ACC112 (cell line): ENCODE measurements around the gene KREMEN1.

Experiments
- H2AFZ ChIP-seq: fragments of 200-600 bp; sonication (generic); one replicate; pipeline ENCODE4 v1.6.0; 2017; ENCODE audit warnings: antibody characterized with exemption, low read length; ENCODE audit not compliant: unreplicated experiment
- H3K27ac ChIP-seq: fragments of 200-600 bp; sonication (generic); 2 replicates; pipeline ENCODE4 v1.5.1; 2014; ENCODE audit warnings: low read depth, mild to moderate bottlenecking, antibody characterized with exemption, low read length, moderate library complexity
- H3K27me3 ChIP-seq: fragments of 200-600 bp; sonication (generic); 2 replicates; pipeline ENCODE4 v1.6.1; 2014; ENCODE audit warnings: mild to moderate bottlenecking, antibody characterized with exemption, low read length, moderate library complexity, mixed read lengths; ENCODE audit not compliant: insufficient read depth
- H3K36me3 ChIP-seq: fragments of 200-600 bp; sonication (generic); 2 replicates; pipeline ENCODE4 v1.6.1; 2016; ENCODE audit warnings: mild to moderate bottlenecking, antibody characterized with exemption, low read length, moderate library complexity, mixed read lengths; ENCODE audit not compliant: insufficient read depth
- H3K4me1 ChIP-seq: fragments of 200-600 bp; sonication (generic); one replicate; pipeline ENCODE4 v1.6.1; 2016; ENCODE audit warnings: low read length, mixed read lengths; ENCODE audit not compliant: insufficient read depth, unreplicated experiment, control insufficient read depth
- H3K4me3 ChIP-seq: fragments of 200-600 bp; sonication (generic); 2 replicates; pipeline ENCODE4 v1.5.1; 2014; ENCODE audit warnings: mild to moderate bottlenecking, low read depth, low read length
- H3K79me2 ChIP-seq: fragments of 200-600 bp; sonication (generic); one replicate; pipeline ENCODE4 v1.6.0; 2016; ENCODE audit warnings: low read length; ENCODE audit not compliant: control insufficient read depth, unreplicated experiment, insufficient read depth

The KREMEN1 gene

DNA sequence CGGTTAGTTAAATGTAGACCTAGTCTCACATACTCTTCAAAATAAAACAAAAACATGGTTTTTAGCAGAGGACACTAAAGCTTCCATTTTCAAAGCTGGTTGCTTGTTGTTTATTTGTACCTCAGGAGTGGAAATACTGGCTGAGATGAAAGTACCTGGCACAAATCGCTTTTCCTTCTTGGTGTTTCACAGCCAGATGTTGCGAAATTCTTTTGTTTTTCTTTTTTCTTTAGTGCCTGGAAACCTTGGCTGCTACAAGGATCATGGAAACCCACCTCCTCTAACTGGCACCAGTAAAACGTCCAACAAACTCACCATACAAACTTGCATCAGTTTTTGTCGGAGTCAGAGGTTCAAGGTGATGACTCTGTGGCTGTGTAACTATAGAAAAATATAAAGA lies 48.3 kb downstream of the KREMEN1 start:
- no peak overlapping the region for H3K4me3 ChIP-seq
- no peaks in the 10 kb centered on the region for H3K27me3 ChIP-seq
- no peak overlapping the region for H3K27ac ChIP-seq
- H2AFZ ChIP-seq = no peak overlapping the region
- peaks cover 2% of the 10 kb centered on the region for H3K4me1 ChIP-seq
- no peaks in the 10 kb centered on the region for H3K79me2 ChIP-seq
- no peaks in the 10 kb centered on the region for H3K36me3 ChIP-seq

DNA sequence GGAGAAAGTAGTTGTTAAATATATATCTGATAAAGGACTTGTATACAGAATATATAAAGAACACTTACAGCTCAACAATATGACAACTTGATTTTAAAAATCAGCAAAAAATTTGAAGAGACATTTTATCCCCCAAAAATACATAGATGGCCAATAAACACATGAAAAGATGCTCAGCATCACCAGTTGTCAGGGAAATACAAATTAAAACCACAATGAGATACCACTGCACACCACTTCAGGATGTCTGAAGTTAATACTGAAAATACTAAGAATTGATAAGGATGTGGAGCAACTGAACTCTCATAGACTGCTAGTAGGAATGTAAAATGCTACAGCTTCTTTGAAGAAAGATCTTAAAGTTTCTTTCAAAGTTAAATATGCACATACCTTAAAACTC lies 49.2 kb downstream of the KREMEN1 start:
- H3K27ac ChIP-seq = no peak overlapping the region
- no peaks in the 10 kb centered on the region for H3K36me3 ChIP-seq
- no peak overlapping the region for H2AFZ ChIP-seq
- no peaks in the 10 kb centered on the region for H3K27me3 ChIP-seq
- H3K4me1 ChIP-seq = peaks cover 2% of the 10 kb centered on the region
- H3K79me2 ChIP-seq = no peaks in the 10 kb centered on the region
- H3K4me3 ChIP-seq = no peak overlapping the region

GRCh38 chr22:29124777-29125442 lies 52.1 kb downstream of the KREMEN1 start:
- no peaks in the 10 kb centered on the region for H3K27me3 ChIP-seq
- H3K4me1 ChIP-seq = no peaks in the 10 kb centered on the region
- no peak overlapping the region for H3K4me3 ChIP-seq
- H3K27ac ChIP-seq = no peak overlapping the region
- H3K36me3 ChIP-seq = no peaks in the 10 kb centered on the region
- no peaks in the 10 kb centered on the region for H3K79me2 ChIP-seq
- no peak overlapping the region for H2AFZ ChIP-seq

- no peak overlapping the region for H3K4me3 ChIP-seq
- H3K36me3 ChIP-seq = no peaks in the 10 kb centered on the region
- H3K27ac ChIP-seq = no peak overlapping the region
- H2AFZ ChIP-seq = no peak overlapping the region
- no peaks in the 10 kb centered on the region for H3K27me3 ChIP-seq
- H3K4me1 ChIP-seq = no peaks in the 10 kb centered on the region
- H3K79me2 ChIP-seq = no peaks in the 10 kb centered on the region
These were observed 52.6 kb downstream of the KREMEN1 start for GRCh38 chr22:29125443-29125778.

GRCh38 chr22:29125844-29126243 lies 53.0 kb downstream of the KREMEN1 start:
- H3K4me3 ChIP-seq = no peak overlapping the region
- H3K36me3 ChIP-seq = no peaks in the 10 kb centered on the region

DNA sequence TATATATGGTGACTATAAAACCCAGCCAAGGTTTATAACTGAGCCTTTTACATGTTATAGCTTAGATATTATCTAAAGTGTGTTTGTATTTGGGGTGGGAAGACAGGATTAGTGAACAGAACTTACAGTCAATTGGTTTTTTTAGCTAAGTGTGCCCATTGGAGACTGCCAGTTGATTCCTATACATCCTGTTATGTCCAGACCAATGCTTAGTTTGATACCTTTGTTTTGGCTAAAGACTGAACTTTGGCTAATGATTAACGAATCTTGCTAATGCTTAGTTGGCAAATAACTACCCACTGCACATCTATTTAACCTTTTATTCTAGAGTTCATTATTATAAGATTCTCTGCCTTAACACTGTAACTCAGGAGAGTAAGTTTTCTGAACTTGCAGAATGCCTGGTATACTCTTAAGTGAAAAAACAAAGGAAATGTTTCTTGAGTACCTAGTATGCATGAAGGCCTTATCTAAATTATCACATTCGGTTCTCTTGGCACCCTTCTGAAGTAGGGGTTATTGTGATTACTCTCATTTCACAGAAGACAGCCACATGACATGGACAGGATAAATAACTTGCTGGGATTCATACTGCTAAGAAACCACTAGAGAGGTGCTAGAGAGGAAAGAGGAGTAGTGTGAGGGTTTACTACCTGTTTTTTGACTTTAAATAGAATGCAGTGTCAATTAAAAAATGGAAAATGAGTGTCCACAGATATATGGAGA lies 54.0 kb downstream of the KREMEN1 start:
- Histone ChIP-seq H3K36me3 (no peaks in the 10 kb centered on the region), H3K4me3 (no peak overlapping the region), H3K79me2 (no peaks in the 10 kb centered on the region), H3K27me3 (no peaks in the 10 kb centered on the region), H3K27ac (no peak overlapping the region), H3K4me1 (no peaks in the 10 kb centered on the region), H2AFZ (no peak overlapping the region)

More at GRCh38 chr22:29125844-29126243, 53.0 kb downstream of the KREMEN1 start:
- Histone ChIP-seq H3K27ac (no peak overlapping the region), H3K4me1 (no peaks in the 10 kb centered on the region), H3K79me2 (no peaks in the 10 kb centered on the region), H2AFZ (no peak overlapping the region), H3K27me3 (no peaks in the 10 kb centered on the region)

GRCh38 chr22:29128891-29129807 lies 56.3 kb downstream of the KREMEN1 start:
- Histone ChIP-seq H2AFZ (no peak overlapping the region), H3K4me1 (no peaks in the 10 kb centered on the region), H3K27me3 (no peaks in the 10 kb centered on the region), H3K4me3 (no peak overlapping the region), H3K27ac (no peak overlapping the region), H3K36me3 (no peaks in the 10 kb centered on the region), H3K79me2 (no peaks in the 10 kb centered on the region)

DNA sequence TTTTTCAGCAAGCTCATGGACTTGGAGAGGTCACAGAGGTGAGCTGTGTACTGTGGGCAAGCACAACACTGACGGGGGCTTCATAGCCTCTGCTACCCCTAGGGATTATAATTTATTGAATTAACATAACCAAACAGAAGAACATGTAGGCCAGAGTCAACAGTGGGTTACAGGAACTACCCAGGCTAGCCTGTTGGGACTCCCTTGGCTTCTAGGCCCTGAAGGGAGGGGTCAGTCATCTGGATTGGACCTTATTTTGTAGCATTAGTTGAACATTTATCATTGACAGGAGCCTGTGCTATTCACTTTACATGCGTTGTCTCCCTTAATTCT lies 56.9 kb downstream of the KREMEN1 start:
- Histone ChIP-seq H3K4me3 (no peak overlapping the region), H3K27me3 (no peaks in the 10 kb centered on the region), H3K79me2 (no peaks in the 10 kb centered on the region), H2AFZ (no peak overlapping the region), H3K36me3 (no peaks in the 10 kb centered on the region), H3K4me1 (no peaks in the 10 kb centered on the region), H3K27ac (no peak overlapping the region)

DNA sequence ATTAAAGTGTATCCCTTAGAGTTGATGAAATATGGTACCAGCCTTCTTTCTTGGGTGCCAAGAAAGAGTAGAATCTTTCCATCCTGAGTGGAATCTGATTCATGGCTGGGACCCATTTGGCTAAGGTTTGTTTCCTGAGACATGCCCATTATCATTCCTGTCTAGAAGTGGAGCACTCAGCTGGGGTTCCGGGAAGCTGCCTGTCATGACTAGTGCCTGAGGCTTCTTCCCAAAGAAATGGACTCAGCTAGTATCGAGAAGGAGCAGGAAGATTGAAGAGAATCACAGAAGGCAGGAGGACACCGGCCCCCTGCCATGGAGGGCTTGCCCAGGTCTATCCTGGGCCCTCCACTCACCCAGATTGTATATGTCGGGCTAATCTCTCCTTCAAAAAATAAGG lies 57.6 kb downstream of the KREMEN1 start:
- no peak overlapping the region for H2AFZ ChIP-seq
- H3K79me2 ChIP-seq = no peaks in the 10 kb centered on the region
- H3K27ac ChIP-seq = no peak overlapping the region
- no peaks in the 10 kb centered on the region for H3K27me3 ChIP-seq
- H3K36me3 ChIP-seq = no peaks in the 10 kb centered on the region
- no peaks in the 10 kb centered on the region for H3K4me1 ChIP-seq
- H3K4me3 ChIP-seq = no peak overlapping the region

GRCh38 chr22:29133603-29134133 lies 60.8 kb downstream of the KREMEN1 start:
- no peaks in the 10 kb centered on the region for H3K79me2 ChIP-seq
- no peaks in the 10 kb centered on the region for H3K4me1 ChIP-seq
- no peak overlapping the region for H2AFZ ChIP-seq
- no peak overlapping the region for H3K27ac ChIP-seq
- H3K27me3 ChIP-seq = no peaks in the 10 kb centered on the region
- H3K4me3 ChIP-seq = no peak overlapping the region
- H3K36me3 ChIP-seq = no peaks in the 10 kb centered on the region
